SK-N-MC (cell line): ENCODE results near the gene SPATA18.

Experiments used
- EZH2 ChIP-seq: fragments of 200-600 bp; sonication (generic); IDR thresholded peaks from one replicate; pipeline ENCODE4 v1.6.1; 2017; ENCODE audit warnings: antibody characterized with exemption
- FOXP2 ChIP-seq: optimal IDR thresholded peaks from 2 replicates; pipeline ENCODE3; 2011; ENCODE audit warnings: mild to moderate bottlenecking, moderate library complexity; ENCODE audit not compliant: insufficient read depth; ENCODE audit errors: extremely low read length, control extremely low read depth
- POLR2AphosphoS5 ChIP-seq: IDR thresholded peaks from 2 replicates; pipeline ENCODE4 v1.6.1; 2012; ENCODE audit warnings: mild to moderate bottlenecking, low read depth, low read length, borderline replicate concordance

DNA sequence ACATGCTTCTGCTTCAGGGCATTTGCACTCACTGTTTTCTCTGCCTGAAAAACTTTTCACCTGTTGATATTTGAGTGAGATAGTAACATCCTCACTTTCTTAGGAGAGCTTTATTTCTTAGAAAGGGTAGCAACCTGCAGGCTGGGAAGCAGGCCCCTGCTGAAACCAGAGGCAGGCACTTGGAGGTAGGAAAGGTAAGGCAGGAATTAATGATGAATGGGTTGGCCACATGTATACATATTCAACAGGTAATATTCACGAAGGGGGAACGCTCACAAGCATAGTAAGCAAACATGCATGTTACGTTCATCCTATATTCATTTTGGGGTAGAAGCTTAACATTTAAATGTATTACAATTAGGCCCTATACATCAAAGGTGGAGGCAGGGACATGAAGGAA, 3.1 kb downstream of the SPATA18 start:
- no peak for TF ChIP-seq EZH2
- no peak for TF ChIP-seq FOXP2
- TF ChIP-seq POLR2AphosphoS5: no peak
